Calu3 (cell line): Measurements from ENCODE around the gene AKR1E2. TPM values are rescaled to one million over a fixed set of nuclear protein-coding genes. Genes with fewer than 3 reads are reported as not detected.

Experiments
- BruUV-seq: library from RNA; stranded (reverse); fragments of 400-500 nt; replicated peaks from 2 replicates; lab custom pipeline; 2021; lab: Mats Ljungman, UMichigan
- CTCF ChIA-PET: fragments of 300-600 bp; sonication (Branson Sonifier 250); formaldehyde crosslinking; loops from one replicate; lab custom pipeline; 2022; ENCODE audit warnings: antibody characterized with exemption; lab: Charles Lee
- DNase-seq: peaks from one replicate; pipeline ENCODE4 v3.0.0; 2022
- H3K27ac Mint-ChIP-seq: one replicate; pipeline ENCODE4 v1.8.0; 2022; ENCODE audit warnings: mixed read lengths; ENCODE audit not compliant: unreplicated experiment
- H3K27me3 Mint-ChIP-seq: one replicate; pipeline ENCODE4 v1.8.0; 2022; ENCODE audit warnings: mixed read lengths; ENCODE audit not compliant: unreplicated experiment
- H3K36me3 Mint-ChIP-seq: one replicate; pipeline ENCODE4 v1.8.0; 2022; ENCODE audit warnings: mild to moderate bottlenecking, moderate library complexity, mixed read lengths; ENCODE audit not compliant: insufficient read depth, unreplicated experiment
- H3K4me1 Mint-ChIP-seq: one replicate; pipeline ENCODE4 v1.8.0; 2022; ENCODE audit warnings: mild to moderate bottlenecking, low read depth, mixed read lengths; ENCODE audit not compliant: unreplicated experiment
- H3K4me3 Mint-ChIP-seq: one replicate; pipeline ENCODE4 v1.8.0; 2022; ENCODE audit warnings: mild to moderate bottlenecking, low read depth, moderate library complexity, mixed read lengths; ENCODE audit not compliant: unreplicated experiment
- H3K9me3 Mint-ChIP-seq: one replicate; pipeline ENCODE4 v1.8.0; 2022; ENCODE audit warnings: low read depth, mixed read lengths; ENCODE audit not compliant: unreplicated experiment
- CTCF ChIP-seq: fragments of 200-600 bp; IDR thresholded peaks from one replicate; pipeline ENCODE4 v1.8.0; 2022; ENCODE audit warnings: antibody characterized with exemption; ENCODE audit not compliant: unreplicated experiment
- intact Hi-C: fragments of 100-400 bp; cut with micrococcal nuclease; formaldehyde crosslinking; loops from one replicate; pipeline ENCODE4 v1.10.0; 2022; ENCODE audit not compliant: unreplicated experiment
- total RNA-seq: library from RNA; stranded (reverse); gene quantifications from 2 replicates; pipeline ENCODE4 v1.2.3, GENCODE V29; 2022

Gene AKR1E2
- total RNA-seq, 1 experiment from 2014 or later, result 2.8 TPM

GRCh38 chr10:4851846-4852245, 25.8 kb downstream of the AKR1E2 start:
- Mint-ChIP-seq H3K4me3 (no peak overlapping the region), H3K27ac (peak overlapping the region; percentile 40), H3K9me3 (no peaks in the 10 kb centered on the region), H3K36me3 (peaks cover 21% of the 10 kb centered on the region), H3K27me3 (no peaks in the 10 kb centered on the region), H3K4me1 (peaks cover 61% of the 10 kb centered on the region)
- CTCF ChIA-PET, result interaction anchor here (0.6 to 1.4 kb wide), 4 partner anchors 11 to 800 kb away, joined by 3 to 15 read pairs (median 6); no protein-coding TSS in a partner anchor
- no TSS peak for BruUV-seq
- peak; percentile 37 for DNase-seq
- TF ChIP-seq CTCF, result no peak
- intact Hi-C loops, result loop anchor here (1.0 to 2.0 kb wide), 2 partner anchors 242 to 533 kb away; partner anchors contain the start of gene AKR1C3

GRCh38 chr10:4865945-4866661, 40.1 kb downstream of the AKR1E2 start:
- TF ChIP-seq CTCF, result no peak
- CTCF ChIA-PET, result no interaction called here
- Mint-ChIP-seq H3K27ac (no peak overlapping the region), H3K36me3 (no peaks in the 10 kb centered on the region), H3K9me3 (no peaks in the 10 kb centered on the region), H3K4me1 (peaks cover 7% of the 10 kb centered on the region), H3K4me3 (no peak overlapping the region), H3K27me3 (no peaks in the 10 kb centered on the region)
- BruUV-seq, result no TSS peak
- DNase-seq, result no peak
- intact Hi-C loops, result no loop called here

GRCh38 chr10:4867109-4867519, 41.1 kb downstream of the AKR1E2 start:
- Mint-ChIP-seq H3K4me3 (no peak overlapping the region), H3K27ac (no peak overlapping the region), H3K9me3 (no peaks in the 10 kb centered on the region), H3K27me3 (no peaks in the 10 kb centered on the region), H3K36me3 (no peaks in the 10 kb centered on the region), H3K4me1 (peaks cover 7% of the 10 kb centered on the region)
- no peak for TF ChIP-seq CTCF
- CTCF ChIA-PET, result no interaction called here
- intact Hi-C loops, result no loop called here
- BruUV-seq, result no TSS peak
- no peak for DNase-seq

- Mint-ChIP-seq H3K4me3 (no peak overlapping the region), H3K27ac (no peak overlapping the region), H3K36me3 (no peaks in the 10 kb centered on the region), H3K27me3 (no peaks in the 10 kb centered on the region), H3K4me1 (peaks cover 7% of the 10 kb centered on the region), H3K9me3 (no peaks in the 10 kb centered on the region)
- DNase-seq, result no peak
- intact Hi-C loops, result no loop called here
- BruUV-seq, result no TSS peak
- TF ChIP-seq CTCF, result no peak
- CTCF ChIA-PET, result no interaction called here
Observed at GRCh38 chr10:4867520-4868356, 41.7 kb downstream of the AKR1E2 start.
